Eye (tissue), 1 donor: ENCODE results near the gene ANKS1A.

ENCODE experiments used
- DNase-seq: peaks from one replicate; pipeline ENCODE4 v3.0.0-alpha.2; 2015

ANKS1A gene

DNA sequence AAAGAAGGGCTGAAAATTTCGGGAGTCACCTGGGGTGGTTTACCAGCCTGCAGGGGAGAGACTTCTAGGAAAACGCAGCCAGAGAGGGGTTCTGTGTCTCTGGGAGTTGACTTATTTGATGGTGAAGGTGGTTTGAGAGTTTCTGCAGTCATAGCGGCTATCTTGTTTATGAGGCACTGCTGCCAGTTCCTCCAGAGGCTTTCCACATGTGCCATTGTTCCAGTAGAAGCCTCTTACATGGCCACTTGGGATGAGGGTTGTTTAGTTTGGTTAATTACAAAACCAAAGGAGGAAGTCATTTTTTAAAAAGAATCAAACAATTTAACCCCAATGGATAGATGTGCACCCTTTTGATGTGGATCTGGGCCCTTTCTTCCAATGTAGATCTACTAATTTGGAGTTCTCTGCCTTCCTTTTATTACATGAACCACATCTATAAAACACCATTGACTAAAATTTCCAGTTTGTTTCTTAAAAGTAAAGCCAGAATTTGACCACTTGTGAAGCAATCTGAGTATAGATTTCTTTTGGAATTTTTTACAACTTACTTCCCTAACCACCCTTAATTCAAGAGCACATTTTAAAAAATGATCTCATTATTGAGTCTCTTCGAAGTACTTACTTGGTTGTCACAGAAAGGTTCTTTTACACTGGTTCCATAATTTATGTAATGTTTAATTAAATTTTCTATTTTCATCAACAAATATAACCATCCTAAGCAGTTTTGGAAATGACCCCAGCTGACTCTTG is 154.5 kb downstream of the ANKS1A start:
- no peak for DNase-seq

DNA sequence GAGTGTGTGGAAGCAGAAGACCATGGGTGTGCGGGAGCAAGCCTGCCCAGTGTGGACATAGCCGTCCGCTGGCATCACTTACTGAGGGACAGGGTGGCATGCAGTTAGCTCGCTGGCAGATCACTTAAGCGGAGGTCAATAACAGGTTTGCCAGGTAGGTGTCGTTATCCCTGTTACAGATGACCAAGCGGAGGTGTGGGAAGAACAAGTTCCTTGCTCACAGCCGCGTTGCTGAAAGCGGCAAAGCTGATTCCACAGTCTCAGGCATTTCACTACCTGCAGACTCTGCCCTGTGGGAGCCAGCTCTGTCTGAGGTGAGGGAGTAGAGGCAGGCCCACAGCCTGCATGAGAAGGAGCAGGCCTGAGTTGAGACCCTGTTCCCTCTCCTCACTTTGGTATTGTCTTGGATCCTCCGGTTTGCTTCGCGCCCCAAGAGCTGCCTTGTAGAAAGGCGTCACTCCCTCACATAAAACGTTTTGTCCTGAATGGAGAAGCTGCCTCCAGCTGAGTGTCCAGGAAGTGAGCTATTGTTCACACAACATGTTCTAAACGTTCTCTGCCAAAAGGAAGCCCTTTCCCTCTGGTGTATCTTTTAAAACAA is 155.2 kb downstream of the ANKS1A start:
- peak; percentile 52 for DNase-seq

- DNase-seq = peak; percentile 54
These were observed 155.8 kb downstream of the ANKS1A start for GRCh38 chr6:35044761-35045421.

DNA sequence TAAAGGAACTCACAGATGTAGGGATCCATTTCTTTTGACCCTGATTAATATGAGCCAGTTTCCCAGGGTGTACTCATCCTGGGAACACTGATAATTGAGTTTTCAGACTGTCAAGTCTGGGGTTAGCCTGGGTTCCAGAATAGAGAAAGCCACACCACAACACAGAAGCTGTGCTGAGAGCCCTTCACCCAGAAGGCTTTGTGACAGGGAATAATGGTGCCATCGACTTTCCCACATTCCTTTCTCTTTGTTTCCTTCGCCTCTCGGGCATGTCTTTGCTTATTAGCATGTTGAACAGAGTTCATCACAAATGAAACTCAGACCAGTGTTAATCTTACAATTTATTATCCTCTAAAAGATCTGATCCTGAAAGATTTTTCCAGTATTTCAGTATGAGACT is 157.0 kb downstream of the ANKS1A start:
- DNase-seq = peak; percentile 82

DNA sequence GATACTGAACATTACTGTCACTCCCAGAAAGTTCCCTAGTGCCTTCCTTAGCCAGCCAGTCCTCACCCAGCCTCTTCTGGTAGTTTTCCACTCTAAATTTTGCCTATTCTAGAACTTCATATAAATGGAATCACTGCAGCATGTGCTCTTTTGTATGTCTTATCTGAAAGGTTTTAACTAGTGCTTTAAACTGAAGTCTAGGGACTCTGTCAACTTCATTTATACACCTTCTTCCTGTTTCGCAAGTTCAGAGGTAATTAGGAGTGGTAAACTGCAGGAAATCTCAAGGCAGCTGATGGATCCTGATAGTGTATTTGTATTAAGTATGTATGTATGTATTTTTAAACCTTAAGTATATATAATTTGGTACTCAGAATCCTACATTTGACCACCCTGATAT is 157.8 kb downstream of the ANKS1A start:
- no peak for DNase-seq

- DNase-seq = peak; percentile 76
These were observed 158.4 kb downstream of the ANKS1A start for GRCh38 chr6:35047265-35048011.

- peak; percentile 88 for DNase-seq
These were observed 159.1 kb downstream of the ANKS1A start for GRCh38 chr6:35048031-35048613.

- DNase-seq = peak; percentile 93
These were observed 159.6 kb downstream of the ANKS1A start for GRCh38 chr6:35048631-35049083.

GRCh38 chr6:35049156-35049735 is 160.2 kb downstream of the ANKS1A start:
- peak; percentile 30 for DNase-seq

DNA sequence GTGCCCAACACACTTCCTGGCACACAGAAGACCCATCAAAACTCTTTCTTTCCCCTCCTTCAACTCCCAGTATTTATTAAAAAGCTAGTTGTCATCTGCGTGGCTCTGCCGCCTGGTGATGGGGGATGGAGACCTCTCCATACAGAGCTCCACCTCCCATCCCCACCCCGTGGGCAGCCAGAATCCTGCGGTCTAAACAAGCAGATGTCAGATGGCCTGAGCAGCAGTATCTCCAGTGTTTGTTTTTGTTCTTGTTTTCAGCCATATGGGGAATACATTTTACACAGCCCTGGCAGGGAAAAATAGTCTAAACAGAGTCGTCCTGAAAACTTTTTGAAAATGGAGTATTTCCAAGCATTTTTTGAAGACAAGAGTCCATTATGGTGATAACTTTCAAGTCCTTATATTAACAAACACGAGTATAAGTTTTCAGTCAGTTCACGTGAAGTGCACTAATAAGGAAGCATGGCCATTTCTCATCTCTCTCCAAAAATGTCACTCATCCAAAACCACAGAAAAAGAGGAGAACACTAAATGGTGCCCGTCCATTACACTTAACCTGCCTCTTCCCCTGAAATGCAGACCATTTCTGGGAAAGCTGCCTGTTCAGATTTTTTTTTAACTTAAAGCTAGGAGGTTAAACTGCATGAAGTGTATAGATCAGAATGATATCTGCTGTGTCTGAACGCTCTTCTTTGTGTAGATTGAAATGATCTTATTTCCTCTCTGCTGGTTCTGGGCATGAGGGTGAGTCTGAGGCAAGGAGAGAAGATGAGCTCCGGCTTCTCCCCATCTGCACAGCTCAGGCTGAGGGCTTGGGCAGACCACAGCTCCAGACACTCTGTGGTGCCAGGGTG is 161.1 kb downstream of the ANKS1A start:
- DNase-seq = peak; percentile 83

DNA sequence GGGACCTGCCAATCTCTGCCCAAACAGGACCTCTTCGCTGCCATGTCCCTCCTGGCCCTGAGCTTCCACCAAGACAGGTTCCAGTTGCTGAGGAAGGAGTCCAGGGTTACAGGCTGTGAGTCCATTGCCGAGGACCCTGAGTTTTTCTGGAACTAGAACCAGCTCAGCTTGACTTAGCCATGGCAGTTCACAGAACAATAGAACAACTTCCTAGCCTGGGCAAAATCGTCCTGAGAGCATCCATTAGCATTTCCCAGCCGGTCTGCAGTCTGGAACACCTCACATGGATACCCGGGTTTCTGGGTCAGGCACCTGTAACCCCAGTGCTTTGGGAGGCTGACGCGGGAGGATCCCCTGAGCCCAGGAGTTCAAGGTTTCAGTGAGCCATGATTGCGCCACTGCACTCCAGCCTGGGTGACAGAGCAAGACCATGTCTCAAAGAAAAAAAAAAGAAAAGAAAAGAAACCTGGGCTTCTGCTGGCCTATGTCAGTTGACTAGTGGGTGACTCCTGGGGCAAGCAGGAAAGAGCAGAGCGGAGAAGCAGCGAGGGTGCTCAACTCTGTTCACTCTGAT is 161.8 kb downstream of the ANKS1A start:
- no peak for DNase-seq

DNA sequence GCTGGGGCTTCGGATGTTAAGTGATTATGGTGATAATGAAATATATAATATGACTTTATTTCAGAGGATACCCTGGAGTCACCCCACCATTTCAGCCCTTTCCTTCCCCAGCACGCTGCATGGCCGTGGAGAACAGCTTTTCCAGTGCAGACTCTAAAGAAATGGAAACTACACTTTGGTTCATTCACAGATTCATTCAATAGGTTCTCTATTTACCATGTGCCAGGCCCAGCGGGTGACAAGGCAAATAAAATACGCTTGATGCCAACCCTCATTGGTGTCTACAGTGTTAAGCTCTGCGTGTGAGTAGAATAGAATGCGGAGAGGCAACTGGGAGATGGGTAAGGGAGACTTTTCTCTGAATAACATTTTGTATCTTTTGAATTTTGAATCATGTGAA is 162.3 kb downstream of the ANKS1A start:
- no peak for DNase-seq

- DNase-seq = no peak
These were observed 163.0 kb downstream of the ANKS1A start for GRCh38 chr6:35051997-35052583.

- DNase-seq = peak; percentile 75
These were observed 163.9 kb downstream of the ANKS1A start for GRCh38 chr6:35052694-35053565.

- DNase-seq = no peak
These were observed 164.6 kb downstream of the ANKS1A start for GRCh38 chr6:35053701-35054100.

DNA sequence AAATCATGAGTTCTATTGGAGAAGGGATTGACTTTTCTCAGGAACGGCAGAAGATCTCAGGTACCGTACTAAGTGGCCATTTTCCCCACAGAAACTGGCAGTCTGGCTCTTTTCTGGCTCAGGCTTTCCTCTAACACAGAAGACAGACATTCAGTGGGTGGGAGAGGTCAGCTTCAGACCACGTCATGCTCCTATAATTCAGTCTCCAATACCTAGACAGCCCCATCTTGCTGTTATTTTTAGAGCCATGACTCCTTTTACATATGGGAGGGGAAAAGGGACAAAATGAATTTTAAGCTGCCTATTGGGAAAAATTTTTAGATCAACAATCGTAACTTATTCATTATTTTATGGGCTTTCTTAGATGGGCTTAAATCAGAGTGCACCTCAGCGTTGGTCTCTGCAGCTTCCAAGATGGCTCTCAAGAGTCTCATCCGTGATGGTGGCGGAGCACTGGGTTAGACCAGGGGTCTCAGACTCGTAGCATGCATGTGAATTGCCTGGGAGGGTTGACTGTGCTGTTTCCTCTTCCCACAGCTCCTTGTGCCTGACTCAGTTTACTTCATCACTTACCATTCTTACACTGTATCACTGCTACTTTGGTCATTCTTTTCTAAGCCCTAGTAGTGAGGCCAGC is 165.2 kb downstream of the ANKS1A start:
- no peak for DNase-seq

DNA sequence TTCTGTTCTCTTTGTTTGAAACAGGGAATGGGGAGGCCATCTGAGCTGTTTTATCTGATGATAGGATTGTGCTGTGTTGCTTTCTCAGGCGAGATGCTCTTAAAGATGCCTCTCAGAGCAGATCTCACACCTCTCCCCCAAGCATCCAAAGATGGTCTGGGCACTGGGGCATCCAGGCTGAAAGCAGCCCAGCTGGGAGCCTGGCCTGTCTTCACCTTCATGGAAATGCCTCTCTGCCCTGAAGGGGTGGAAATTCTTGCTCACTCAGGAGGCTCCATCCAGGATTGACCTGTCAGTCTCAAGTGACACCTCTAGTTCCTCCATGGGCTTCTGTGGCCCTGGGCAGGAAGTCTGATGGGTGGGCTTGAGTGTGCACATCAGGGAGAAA is 165.7 kb downstream of the ANKS1A start:
- no peak for DNase-seq

GRCh38 chr6:35055891-35056290 is 166.8 kb downstream of the ANKS1A start:
- DNase-seq = no peak

DNA sequence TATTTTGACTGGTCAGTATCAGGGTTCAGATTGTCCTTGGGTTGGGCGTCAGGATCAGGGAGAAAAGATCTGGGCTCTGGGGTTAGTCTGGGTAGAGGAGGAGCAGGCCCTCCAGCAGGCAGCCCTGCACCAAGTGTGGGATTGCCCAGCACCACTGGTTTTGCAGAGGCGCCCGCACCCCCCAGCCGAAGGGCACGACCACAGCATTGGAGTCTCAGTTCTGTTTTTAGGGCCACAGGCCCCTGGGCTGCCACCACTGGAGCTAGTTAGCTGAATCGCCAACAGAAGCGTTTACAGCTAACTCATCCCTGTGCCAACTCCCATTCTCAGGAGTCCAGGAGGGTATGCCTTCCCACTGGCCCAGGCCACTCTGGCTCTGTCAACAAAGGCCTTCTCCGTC is 167.9 kb downstream of the ANKS1A start:
- DNase-seq = no peak
